Gastroesophageal sphincter (tissue), 4 donors: ENCODE results near the gene MTERF4. TPM values are rescaled to one million over a fixed set of nuclear protein-coding genes. Genes with fewer than 3 reads are reported as not detected.

Experiments
- ATAC-seq: fragments of 150-250 bp; one replicate; pipeline ENCODE4 v1.9.1; 2016; ENCODE audit warnings: mild to moderate bottlenecking, moderate library complexity
- H3K27ac ChIP-seq, 4 donors: fragments of 200-600 bp; sonication (generic) in 3 of 4; 1 replicate in 3 of 4; 2 replicates in 1 of 4; pipeline ENCODE4 v1.5.1; 2016 to 2019
- H3K27me3 ChIP-seq: fragments of 200-600 bp; sonication (generic); one replicate; pipeline ENCODE4 v1.5.1; 2019
- H3K36me3 ChIP-seq, 2 donors: fragments of 200-600 bp; sonication (generic); one replicate each; pipeline ENCODE4 v1.5.1; 2019; ENCODE audit warnings: control low read depth in 1 of 2
- H3K4me1 ChIP-seq, 3 donors: fragments of 200-600 bp; sonication (generic); 1 replicate in 2 of 3; 2 replicates in 1 of 3; pipeline ENCODE4 v1.5.1; 2016 to 2019; ENCODE audit warnings: control low read depth in 2 of 3
- H3K4me3 ChIP-seq, 2 donors: fragments of 200-600 bp; sonication (generic); one replicate each; pipeline ENCODE4 v1.5.1; 2019; ENCODE audit warnings: mild to moderate bottlenecking in 1 of 2, moderate library complexity in 1 of 2
- H3K9me3 ChIP-seq, 3 donors: fragments of 200-600 bp; sonication (generic); one replicate each; pipeline ENCODE4 v1.5.1; 2017 to 2019; ENCODE audit warnings: control low read depth in 2 of 3
- EP300 ChIP-seq: sonication (generic); formaldehyde crosslinking; IDR thresholded peaks from one replicate; pipeline ENCODE4 v1.6.1; 2017; ENCODE audit warnings: antibody characterized with exemption, mild to moderate bottlenecking
- POLR2A ChIP-seq, 2 donors: fragments of 450-650 bp; IDR thresholded peaks; one replicate each; pipeline ENCODE4 v1.6.1; 2017; ENCODE audit warnings: antibody characterized with exemption in 2 of 2, mild to moderate bottlenecking in 2 of 2, moderate library complexity in 1 of 2
- POLR2AphosphoS5 ChIP-seq: sonication (generic); formaldehyde crosslinking; IDR thresholded peaks from one replicate; pipeline ENCODE4 v1.6.1; 2017; ENCODE audit warnings: antibody characterized with exemption
- WGBS, 2 donors: methylation state at CpG; one replicate each; pipeline ENCODE4 v1.1.5; 2018; ENCODE audit warnings: low coverage in 1 of 2; 5-methylcytosine and 5-hydroxymethylcytosine counted together
- total RNA-seq, 4 donors: library from RNA; depleted of rRNA; stranded (reverse); fragments of >200 nt; gene quantifications; one replicate each; pipeline ENCODE4 v1.1.0, GENCODE V29; 2016
- TF ChIP-seq, protein P1 (sequence below), 4 experiments: fragments of 200-600 bp in 2 of 4; fragments of 450-650 bp in 2 of 4; sonication (generic) in 1 of 4; IDR thresholded peaks; one replicate each; pipeline ENCODE4 v1.5.1; 2017 to 2019; ENCODE audit warnings: antibody characterized with exemption in 4 of 4, mild to moderate bottlenecking in 2 of 4, moderate library complexity in 2 of 4

MTERF4 gene
- total RNA-seq, 4 donors from 2014 or later, result 27.1 to 33.0 (median 32.1) TPM

DNA sequence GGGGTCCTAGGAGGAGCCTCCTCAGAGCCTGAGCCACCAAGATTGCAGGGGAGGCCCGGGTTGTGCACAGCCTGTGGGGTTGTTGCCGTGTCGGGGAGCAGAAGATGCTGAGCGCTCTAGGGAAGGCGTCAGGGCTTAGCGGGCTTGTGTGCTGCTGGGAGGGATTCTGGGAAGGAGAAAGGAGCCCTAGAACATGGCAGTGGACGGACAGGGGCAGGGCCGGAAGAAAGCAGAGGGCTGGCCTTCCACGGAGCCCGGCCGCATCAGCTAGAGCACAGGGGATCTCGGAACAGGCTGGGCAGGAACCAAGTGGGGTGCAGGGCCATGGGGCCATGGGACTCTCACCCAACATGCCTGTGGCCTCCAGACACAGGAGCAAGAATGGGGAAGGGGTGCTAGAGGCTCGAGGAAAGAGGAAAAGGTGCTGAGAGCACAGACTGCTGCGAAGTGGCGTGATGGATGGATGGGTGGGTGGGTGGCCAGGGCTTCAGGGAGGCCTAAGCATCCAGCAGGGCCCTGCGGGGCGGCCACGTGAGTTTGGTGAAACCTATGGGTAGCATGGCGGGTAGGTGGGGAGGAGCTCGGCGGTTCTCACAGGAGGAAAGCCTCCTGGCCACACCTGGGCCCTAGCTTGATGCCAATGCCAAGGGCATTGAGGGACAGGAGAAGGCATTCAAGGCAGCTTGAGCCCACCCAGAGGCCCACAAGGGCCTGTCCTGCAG lies 35.8 kb downstream of the MTERF4 start:
- Histone ChIP-seq H3K36me3 (peaks cover 0 to 59% of the 10 kb centered on the region in 2 donors), H3K27me3 (peaks cover 60% of the 10 kb centered on the region), H3K4me3 (no peak overlapping the region), H3K9me3 (no peaks in the 10 kb centered on the region), H3K4me1 (peaks cover 0 to 11% (median 0%) of the 10 kb centered on the region in 3 donors), H3K27ac (no peak overlapping the region)
- no peak for TF ChIP-seq POLR2AphosphoS5
- no peak for TF ChIP-seq EP300
- no peak for TF ChIP-seq POLR2A (IDR thresholded peaks at IDR 0.05)
- TF ChIP-seq, protein P1, sequence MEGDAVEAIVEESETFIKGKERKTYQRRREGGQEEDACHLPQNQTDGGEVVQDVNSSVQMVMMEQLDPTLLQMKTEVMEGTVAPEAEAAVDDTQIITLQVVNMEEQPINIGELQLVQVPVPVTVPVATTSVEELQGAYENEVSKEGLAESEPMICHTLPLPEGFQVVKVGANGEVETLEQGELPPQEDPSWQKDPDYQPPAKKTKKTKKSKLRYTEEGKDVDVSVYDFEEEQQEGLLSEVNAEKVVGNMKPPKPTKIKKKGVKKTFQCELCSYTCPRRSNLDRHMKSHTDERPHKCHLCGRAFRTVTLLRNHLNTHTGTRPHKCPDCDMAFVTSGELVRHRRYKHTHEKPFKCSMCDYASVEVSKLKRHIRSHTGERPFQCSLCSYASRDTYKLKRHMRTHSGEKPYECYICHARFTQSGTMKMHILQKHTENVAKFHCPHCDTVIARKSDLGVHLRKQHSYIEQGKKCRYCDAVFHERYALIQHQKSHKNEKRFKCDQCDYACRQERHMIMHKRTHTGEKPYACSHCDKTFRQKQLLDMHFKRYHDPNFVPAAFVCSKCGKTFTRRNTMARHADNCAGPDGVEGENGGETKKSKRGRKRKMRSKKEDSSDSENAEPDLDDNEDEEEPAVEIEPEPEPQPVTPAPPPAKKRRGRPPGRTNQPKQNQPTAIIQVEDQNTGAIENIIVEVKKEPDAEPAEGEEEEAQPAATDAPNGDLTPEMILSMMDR (IDR thresholded peaks at IDR 0.05), result no peak
- WGBS, 2 donors, result 86 to 92% methylated on average over 4 to 9 of the region's 21 CpGs
- no peak for ATAC-seq

DNA sequence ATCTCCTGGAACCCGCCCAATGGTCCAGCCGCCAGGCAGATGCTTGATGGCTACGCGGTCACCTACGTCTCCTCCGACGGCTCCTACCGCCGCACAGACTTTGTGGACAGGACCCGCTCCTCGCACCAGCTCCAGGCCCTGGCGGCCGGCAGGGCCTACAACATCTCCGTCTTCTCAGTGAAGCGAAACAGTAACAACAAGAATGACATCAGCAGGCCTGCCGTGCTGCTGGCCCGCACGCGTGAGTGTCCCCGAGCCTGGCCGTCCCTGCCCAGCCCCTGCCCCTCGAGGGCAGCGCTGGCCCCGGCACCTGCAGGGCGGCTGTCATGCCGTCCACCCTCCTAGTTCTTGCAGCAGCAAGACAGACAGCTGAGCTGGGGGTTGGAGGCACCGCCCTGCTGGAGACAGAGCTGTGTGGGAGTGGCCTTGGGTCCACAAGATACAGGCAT lies 36.7 kb downstream of the MTERF4 start:
- H3K27ac ChIP-seq, result no peak overlapping the region
- H3K4me1 ChIP-seq, result peaks cover 0 to 11% (median 0%) of the 10 kb centered on the region in 3 donors
- H3K27me3 ChIP-seq, result peaks cover 50% of the 10 kb centered on the region
- TF ChIP-seq EP300 (no peak), POLR2AphosphoS5 (no peak), POLR2A (IDR thresholded peaks at IDR 0.05) (no peak)
- TF ChIP-seq, protein P1 (IDR thresholded peaks at IDR 0.05), result no peak
- ATAC-seq, result no peak
- no CpG with 5 or more reads among the region's 27 CpGs for WGBS, 2 donors
- no peak overlapping the region for H3K4me3 ChIP-seq
- no peaks in the 10 kb centered on the region for H3K9me3 ChIP-seq
- peaks cover 0 to 49% of the 10 kb centered on the region in 2 donors for H3K36me3 ChIP-seq

DNA sequence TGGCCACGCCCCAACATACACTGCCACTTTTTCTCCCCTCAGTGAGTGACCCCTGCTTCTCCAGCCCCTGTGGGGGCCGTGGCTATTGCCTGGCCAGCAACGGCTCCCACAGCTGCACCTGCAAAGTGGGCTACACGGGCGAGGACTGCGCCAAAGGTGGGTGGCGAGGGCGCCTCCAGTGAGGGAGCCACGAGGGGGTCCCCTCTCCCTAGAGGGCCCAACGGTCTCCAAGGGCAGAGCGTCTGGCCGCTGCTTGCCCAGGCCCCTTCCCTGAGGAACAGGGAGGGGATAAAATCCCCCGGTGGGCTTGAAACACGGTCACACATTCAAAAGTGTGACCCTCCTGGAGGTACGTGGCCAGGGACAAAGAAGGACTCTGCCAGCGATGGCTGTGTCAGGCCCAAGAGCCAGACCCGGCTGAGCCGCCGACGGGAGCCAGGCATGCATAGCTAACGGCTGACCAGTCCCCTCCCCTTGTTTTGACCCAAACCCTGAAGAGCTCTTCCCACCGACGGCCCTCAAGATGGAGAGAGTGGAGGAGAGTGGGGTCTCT lies 37.2 kb downstream of the MTERF4 start:
- no peak for TF ChIP-seq EP300
- TF ChIP-seq POLR2A (IDR thresholded peaks at IDR 0.05), result no peak
- TF ChIP-seq POLR2AphosphoS5, result no peak
- TF ChIP-seq, protein P1 (IDR thresholded peaks at IDR 0.05), result no peak
- Histone ChIP-seq H3K27me3 (peaks cover 45% of the 10 kb centered on the region), H3K4me3 (no peak overlapping the region), H3K9me3 (no peaks in the 10 kb centered on the region), H3K36me3 (peaks cover 0 to 44% of the 10 kb centered on the region in 2 donors), H3K27ac (no peak overlapping the region), H3K4me1 (peaks cover 0 to 11% (median 0%) of the 10 kb centered on the region in 3 donors)
- WGBS, 2 donors, result 100% methylated on average over 3 of the region's 23 CpGs; no CpG with 5 or more reads in 1 of the 2 donors
- ATAC-seq, result no peak

DNA sequence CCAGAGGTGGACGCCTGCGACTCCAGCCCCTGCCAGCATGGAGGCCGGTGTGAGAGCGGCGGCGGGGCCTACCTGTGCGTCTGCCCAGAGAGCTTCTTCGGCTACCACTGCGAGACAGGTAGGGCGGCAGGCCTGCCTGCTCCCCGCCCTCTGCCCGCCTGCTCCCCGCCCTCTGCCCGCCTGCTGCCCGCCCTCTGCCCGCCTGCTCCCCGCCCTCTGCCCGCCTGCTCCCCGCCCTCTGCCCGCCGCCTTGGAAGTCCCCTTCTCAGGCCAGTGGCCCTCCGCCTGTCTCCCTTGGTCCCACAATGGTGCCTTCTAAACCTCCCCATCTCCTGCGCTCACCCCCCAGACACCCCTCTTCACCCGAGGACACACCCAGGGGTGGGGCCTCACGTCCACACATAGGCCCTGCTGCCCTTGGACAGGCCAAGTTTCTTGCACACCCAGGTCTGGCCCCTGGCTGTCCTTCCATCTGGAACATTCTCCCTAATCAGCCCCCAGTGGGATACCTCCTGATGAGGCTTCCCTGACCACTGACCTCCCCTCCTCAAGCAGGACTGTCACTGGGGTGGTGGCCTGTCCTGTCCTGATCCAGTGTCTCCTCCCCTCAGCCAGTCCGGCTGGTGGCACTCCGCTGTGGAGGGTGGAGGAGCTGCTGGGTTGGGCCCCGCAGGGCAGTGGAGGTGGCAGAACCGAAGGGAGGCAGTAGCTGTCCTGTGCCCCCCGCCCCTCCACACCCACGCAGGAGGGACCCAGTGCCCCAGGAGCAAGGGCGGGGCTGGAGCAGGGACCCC lies 37.9 kb downstream of the MTERF4 start:
- 0 to 7% methylated on average over 1 to 4 of the region's 32 CpGs for WGBS, 2 donors
- Histone ChIP-seq H3K4me3 (no peak overlapping the region), H3K27ac (no peak overlapping the region), H3K36me3 (peaks cover 0 to 37% of the 10 kb centered on the region in 2 donors), H3K9me3 (no peaks in the 10 kb centered on the region), H3K4me1 (peaks cover 0 to 11% (median 0%) of the 10 kb centered on the region in 3 donors), H3K27me3 (peaks cover 41% of the 10 kb centered on the region)
- TF ChIP-seq, protein P1 (IDR thresholded peaks at IDR 0.05), result no peak
- TF ChIP-seq EP300 (no peak), POLR2A (IDR thresholded peaks at IDR 0.05) (no peak), POLR2AphosphoS5 (no peak)
- ATAC-seq, result no peak
